ENCODE measurements around the gene MAMDC4. TPM values are rescaled to one million over a fixed set of nuclear protein-coding genes. Genes with fewer than 3 reads are reported as not detected.

The MAMDC4 gene
- total and polyA plus RNA-seq, 2 of the 13 experiments (the other 11 are each of a cell fraction or from before 2014, with no cell fraction given) = 6.0 to 6.8 TPM

DNA sequence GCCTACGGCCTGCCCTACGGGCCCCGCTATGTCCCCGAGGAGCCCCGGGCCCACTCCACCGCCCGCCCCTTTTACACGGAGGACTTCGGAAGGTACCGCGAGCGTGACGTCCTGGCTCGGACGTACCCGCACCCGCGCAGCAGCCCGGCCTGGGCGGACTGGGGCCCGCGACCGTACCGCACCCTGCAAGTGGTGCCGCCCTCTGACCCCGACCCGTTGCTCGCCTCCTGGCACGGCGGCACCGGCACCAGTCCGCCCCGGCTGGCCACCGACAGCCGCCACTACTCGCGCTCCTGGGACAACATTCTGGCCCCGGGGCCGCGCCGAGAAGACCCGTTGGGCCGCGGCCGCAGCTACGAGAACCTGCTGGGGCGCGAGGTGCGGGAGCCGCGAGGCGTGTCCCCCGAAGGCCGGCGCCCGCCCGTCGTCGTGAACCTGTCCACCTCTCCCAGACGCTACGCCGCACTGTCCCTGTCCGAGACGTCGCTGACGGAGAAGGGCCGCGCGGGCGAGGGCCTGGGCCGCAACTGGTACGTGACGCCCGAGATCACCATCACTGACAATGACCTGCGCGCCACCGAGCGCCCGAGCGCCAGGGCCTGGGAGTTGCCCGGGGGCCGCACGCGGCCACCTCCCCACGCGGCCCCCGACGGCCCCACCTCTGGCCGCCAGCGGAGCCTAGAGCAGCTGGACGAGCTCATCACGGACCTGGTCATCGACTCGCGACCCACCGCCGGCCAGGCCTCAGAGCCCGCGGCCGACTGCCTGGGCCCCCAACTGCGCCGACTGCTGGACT lies 6.5 kb upstream of the MAMDC4 start (continued):
- TF ChIP-seq, protein P1, sequence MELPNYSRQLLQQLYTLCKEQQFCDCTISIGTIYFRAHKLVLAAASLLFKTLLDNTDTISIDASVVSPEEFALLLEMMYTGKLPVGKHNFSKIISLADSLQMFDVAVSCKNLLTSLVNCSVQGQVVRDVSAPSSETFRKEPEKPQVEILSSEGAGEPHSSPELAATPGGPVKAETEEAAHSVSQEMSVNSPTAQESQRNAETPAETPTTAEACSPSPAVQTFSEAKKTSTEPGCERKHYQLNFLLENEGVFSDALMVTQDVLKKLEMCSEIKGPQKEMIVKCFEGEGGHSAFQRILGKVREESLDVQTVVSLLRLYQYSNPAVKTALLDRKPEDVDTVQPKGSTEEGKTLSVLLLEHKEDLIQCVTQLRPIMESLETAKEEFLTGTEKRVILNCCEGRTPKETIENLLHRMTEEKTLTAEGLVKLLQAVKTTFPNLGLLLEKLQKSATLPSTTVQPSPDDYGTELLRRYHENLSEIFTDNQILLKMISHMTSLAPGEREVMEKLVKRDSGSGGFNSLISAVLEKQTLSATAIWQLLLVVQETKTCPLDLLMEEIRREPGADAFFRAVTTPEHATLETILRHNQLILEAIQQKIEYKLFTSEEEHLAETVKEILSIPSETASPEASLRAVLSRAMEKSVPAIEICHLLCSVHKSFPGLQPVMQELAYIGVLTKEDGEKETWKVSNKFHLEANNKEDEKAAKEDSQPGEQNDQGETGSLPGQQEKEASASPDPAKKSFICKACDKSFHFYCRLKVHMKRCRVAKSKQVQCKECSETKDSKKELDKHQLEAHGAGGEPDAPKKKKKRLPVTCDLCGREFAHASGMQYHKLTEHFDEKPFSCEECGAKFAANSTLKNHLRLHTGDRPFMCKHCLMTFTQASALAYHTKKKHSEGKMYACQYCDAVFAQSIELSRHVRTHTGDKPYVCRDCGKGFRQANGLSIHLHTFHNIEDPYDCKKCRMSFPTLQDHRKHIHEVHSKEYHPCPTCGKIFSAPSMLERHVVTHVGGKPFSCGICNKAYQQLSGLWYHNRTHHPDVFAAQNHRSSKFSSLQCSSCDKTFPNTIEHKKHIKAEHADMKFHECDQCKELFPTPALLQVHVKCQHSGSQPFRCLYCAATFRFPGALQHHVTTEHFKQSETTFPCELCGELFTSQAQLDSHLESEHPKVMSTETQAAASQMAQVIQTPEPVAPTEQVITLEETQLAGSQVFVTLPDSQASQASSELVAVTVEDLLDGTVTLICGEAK (IDR thresholded peaks at IDR 0.05) = no peak
- TF ChIP-seq, protein P1 (CRISPR knock-in tag; IDR thresholded peaks at IDR 0.05) = no peak
- peak; percentile 68 for TF ChIP-seq RBFOX2 (IDR thresholded peaks at IDR 0.05; ENCODE audit: low read depth, low read length)
- no peak for TF ChIP-seq SP4 (CRISPR knock-in tag; IDR thresholded peaks at IDR 0.05)
- TF ChIP-seq, protein P2, sequence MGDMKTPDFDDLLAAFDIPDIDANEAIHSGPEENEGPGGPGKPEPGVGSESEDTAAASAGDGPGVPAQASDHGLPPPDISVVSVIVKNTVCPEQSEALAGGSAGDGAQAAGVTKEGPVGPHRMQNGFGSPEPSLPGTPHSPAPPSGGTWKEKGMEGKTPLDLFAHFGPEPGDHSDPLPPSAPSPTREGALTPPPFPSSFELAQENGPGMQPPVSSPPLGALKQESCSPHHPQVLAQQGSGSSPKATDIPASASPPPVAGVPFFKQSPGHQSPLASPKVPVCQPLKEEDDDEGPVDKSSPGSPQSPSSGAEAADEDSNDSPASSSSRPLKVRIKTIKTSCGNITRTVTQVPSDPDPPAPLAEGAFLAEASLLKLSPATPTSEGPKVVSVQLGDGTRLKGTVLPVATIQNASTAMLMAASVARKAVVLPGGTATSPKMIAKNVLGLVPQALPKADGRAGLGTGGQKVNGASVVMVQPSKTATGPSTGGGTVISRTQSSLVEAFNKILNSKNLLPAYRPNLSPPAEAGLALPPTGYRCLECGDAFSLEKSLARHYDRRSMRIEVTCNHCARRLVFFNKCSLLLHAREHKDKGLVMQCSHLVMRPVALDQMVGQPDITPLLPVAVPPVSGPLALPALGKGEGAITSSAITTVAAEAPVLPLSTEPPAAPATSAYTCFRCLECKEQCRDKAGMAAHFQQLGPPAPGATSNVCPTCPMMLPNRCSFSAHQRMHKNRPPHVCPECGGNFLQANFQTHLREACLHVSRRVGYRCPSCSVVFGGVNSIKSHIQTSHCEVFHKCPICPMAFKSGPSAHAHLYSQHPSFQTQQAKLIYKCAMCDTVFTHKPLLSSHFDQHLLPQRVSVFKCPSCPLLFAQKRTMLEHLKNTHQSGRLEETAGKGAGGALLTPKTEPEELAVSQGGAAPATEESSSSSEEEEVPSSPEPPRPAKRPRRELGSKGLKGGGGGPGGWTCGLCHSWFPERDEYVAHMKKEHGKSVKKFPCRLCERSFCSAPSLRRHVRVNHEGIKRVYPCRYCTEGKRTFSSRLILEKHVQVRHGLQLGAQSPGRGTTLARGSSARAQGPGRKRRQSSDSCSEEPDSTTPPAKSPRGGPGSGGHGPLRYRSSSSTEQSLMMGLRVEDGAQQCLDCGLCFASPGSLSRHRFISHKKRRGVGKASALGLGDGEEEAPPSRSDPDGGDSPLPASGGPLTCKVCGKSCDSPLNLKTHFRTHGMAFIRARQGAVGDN (CRISPR knock-in tag; IDR thresholded peaks at IDR 0.05) = peak; percentile 23; the same call in 1 of the 2 replicates
- no peak for TF ChIP-seq BRCA1 (CRISPR knock-in tag; IDR thresholded peaks at IDR 0.05)
- no peak for TF ChIP-seq YEATS2 (CRISPR knock-in tag; IDR thresholded peaks at IDR 0.05; ENCODE audit: borderline replicate concordance)
- TF ChIP-seq KDM4B (CRISPR knock-in tag; IDR thresholded peaks at IDR 0.05) = no peak
- TF ChIP-seq HOXA3 (CRISPR knock-in tag; IDR thresholded peaks at IDR 0.05) = peak; percentile 32; the same call in 1 of the 2 replicates
- TF ChIP-seq, protein P3, sequence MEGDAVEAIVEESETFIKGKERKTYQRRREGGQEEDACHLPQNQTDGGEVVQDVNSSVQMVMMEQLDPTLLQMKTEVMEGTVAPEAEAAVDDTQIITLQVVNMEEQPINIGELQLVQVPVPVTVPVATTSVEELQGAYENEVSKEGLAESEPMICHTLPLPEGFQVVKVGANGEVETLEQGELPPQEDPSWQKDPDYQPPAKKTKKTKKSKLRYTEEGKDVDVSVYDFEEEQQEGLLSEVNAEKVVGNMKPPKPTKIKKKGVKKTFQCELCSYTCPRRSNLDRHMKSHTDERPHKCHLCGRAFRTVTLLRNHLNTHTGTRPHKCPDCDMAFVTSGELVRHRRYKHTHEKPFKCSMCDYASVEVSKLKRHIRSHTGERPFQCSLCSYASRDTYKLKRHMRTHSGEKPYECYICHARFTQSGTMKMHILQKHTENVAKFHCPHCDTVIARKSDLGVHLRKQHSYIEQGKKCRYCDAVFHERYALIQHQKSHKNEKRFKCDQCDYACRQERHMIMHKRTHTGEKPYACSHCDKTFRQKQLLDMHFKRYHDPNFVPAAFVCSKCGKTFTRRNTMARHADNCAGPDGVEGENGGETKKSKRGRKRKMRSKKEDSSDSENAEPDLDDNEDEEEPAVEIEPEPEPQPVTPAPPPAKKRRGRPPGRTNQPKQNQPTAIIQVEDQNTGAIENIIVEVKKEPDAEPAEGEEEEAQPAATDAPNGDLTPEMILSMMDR (CRISPR knock-in tag; IDR thresholded peaks at IDR 0.05) = no peak
- TF ChIP-seq ATF7 (IDR thresholded peaks at IDR 0.05) = no peak
- no peak for TF ChIP-seq ATF7 (CRISPR knock-in tag; IDR thresholded peaks at IDR 0.05)
- peak; percentile 88 for TF ChIP-seq AGO1 (IDR thresholded peaks at IDR 0.05; ENCODE audit: low read depth, low read length, poor library complexity, severe bottlenecking)
- peak; percentile 69 for TF ChIP-seq AGO2 (optimal IDR thresholded peaks at IDR 0.05; ENCODE audit: low read depth, low read length)
- peak; percentile 85 for TF ChIP-seq ZBTB38 (CRISPR knock-in tag; IDR thresholded peaks at IDR 0.05)
